Breast epithelium (tissue), 4 donors: ENCODE data around the gene MGME1. TPM values are rescaled to one million over a fixed set of nuclear protein-coding genes. Genes with fewer than 3 reads are reported as not detected.

Experiments used
- DNase-seq, 2 donors: peaks; one replicate each; pipeline ENCODE4 v3.0.0-alpha.2; 2019; ENCODE audit warnings: low spot score in 2 of 2
- H3K27ac ChIP-seq, 2 donors: fragments of 200-600 bp; sonication (generic) in 1 of 2; one replicate each; pipeline ENCODE4 v1.5.1; 2016 to 2019; ENCODE audit warnings: mild to moderate bottlenecking in 1 of 2
- H3K27me3 ChIP-seq, 2 donors: fragments of 200-600 bp; sonication (generic) in 1 of 2; one replicate each; pipeline versions ENCODE4 v1.5.1 to v1.6.0; 2017 to 2019; ENCODE audit warnings: control low read depth in 1 of 2, mild to moderate bottlenecking in 1 of 2
- H3K36me3 ChIP-seq: fragments of 200-600 bp; one replicate; pipeline ENCODE4 v1.5.1; 2019
- H3K4me1 ChIP-seq, 2 donors: fragments of 200-600 bp; sonication (generic); one replicate each; pipeline ENCODE4 v1.5.1; 2016 to 2019; ENCODE audit warnings: control low read depth in 1 of 2
- H3K4me3 ChIP-seq, 3 donors: fragments of 200-600 bp; sonication (generic); 1 replicate in 2 of 3; 2 replicates in 1 of 3; pipeline ENCODE4 v1.5.1; 2016 to 2019; ENCODE audit warnings: mild to moderate bottlenecking in 3 of 3, moderate library complexity in 2 of 3
- H3K9me3 ChIP-seq, 2 donors: fragments of 200-600 bp; sonication (generic) in 1 of 2; one replicate each; pipeline ENCODE4 v1.5.1; 2016 to 2019; ENCODE audit warnings: control low read depth in 1 of 2
- POLR2A ChIP-seq: fragments of 450-650 bp; IDR thresholded peaks from one replicate; pipeline ENCODE4 v1.6.1; 2016; ENCODE audit warnings: antibody characterized with exemption, mild to moderate bottlenecking, moderate library complexity
- POLR2AphosphoS5 ChIP-seq, 3 donors: sonication (generic); formaldehyde crosslinking; IDR thresholded peaks; one replicate each; pipeline ENCODE4 v1.6.1; 2017; ENCODE audit warnings: antibody characterized with exemption in 3 of 3
- intact Hi-C: fragments of 100-400 bp; cut with DNase I; formaldehyde crosslinking; loops from one replicate; pipeline ENCODE4 v1.15.1; 2023; ENCODE audit warnings: low total_unique reads
- total RNA-seq, 3 donors: library from RNA; depleted of rRNA; stranded (reverse); fragments of >200 nt; gene quantifications; one replicate each; pipeline ENCODE4 v1.1.0, GENCODE V29; 2016
- TF ChIP-seq, protein P1 (sequence below), 3 donors: fragments of 450-650 bp; IDR thresholded peaks; one replicate each; pipeline ENCODE4 v1.5.1; 2016 to 2017; ENCODE audit warnings: antibody characterized with exemption in 3 of 3, mild to moderate bottlenecking in 3 of 3, moderate library complexity in 3 of 3

Gene MGME1, protein sequence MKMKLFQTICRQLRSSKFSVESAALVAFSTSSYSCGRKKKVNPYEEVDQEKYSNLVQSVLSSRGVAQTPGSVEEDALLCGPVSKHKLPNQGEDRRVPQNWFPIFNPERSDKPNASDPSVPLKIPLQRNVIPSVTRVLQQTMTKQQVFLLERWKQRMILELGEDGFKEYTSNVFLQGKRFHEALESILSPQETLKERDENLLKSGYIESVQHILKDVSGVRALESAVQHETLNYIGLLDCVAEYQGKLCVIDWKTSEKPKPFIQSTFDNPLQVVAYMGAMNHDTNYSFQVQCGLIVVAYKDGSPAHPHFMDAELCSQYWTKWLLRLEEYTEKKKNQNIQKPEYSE
- 10 to 100 TPM in 2 of 3 donors, 1 to 10 TPM in 1; 7.8 to 26.2 (median 18.7) TPM for total RNA-seq

DNA sequence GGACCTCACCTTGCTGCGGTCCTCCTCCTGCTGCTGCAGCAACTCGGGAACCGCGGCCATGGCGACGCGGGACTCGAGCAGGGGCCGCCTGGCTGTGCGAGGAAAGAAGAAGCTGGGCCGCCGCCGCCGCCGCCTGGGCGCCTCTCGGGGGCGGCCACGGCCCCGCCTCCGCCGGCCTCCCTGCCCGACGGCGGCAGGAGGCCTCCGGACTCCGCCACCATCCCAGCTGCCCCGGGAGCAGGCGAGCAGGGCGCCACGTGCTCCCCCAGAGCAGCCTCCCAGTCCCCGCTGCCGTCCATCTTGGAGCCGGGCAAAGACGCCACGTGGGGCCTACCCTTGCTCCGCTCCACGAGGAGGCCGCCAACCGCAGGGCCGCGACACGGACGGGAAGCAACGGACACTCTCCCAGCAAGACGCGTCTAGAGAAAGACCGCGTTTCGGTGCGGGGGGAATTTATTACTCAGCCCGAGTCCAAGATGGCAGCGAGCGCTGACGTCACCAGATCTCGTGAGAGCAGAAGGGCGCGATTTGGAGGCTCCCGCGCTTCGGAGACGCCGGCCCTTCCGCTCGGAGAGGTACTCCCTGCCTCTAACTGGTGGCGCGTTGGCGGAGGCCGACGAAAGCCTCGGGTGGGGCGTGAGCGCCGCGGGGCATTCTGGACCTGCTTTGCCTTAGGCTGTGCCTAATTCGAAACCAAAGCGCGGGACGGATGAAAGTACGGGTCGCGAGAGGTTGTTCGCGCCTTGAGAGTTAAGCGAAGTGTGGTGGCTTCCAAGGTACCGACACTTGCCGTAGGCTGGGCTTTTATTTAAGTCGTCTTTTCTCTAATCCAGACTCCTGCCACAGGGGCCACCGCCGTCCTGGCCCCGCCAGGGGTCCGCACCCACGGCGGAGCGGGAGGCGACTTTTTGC is at the start of gene MGME1, which contains the start of gene SNX5:
TSS of gene MGME1 (plus strand) at position 653 of the 912 bp plus-strand sequence. CDS start 842 bp downstream, outside the sequence.
TSS of gene SNX5 (minus strand) at position 429 of the 912 bp plus-strand sequence. CDS start at position 60, 369 bp downstream.
- intact Hi-C loops = no loop called here
- Histone ChIP-seq H3K4me1 (peaks cover 0 to 8% of the 10 kb centered on the region in 2 donors), H3K9me3 (no peaks in the 10 kb centered on the region), H3K4me3 (peak within 1 kb of the TSS; percentile 85 to 91 (median 91)), H3K27me3 (no peaks in the 10 kb centered on the region), H3K36me3 (no peaks in the 10 kb centered on the region), H3K27ac (peak within 1 kb of the TSS; percentile 96 to 97)
- peak; percentile 91 to 98 (median 98) for TF ChIP-seq POLR2AphosphoS5 (IDR thresholded peaks at IDR 0.05)
- TF ChIP-seq, protein P1, sequence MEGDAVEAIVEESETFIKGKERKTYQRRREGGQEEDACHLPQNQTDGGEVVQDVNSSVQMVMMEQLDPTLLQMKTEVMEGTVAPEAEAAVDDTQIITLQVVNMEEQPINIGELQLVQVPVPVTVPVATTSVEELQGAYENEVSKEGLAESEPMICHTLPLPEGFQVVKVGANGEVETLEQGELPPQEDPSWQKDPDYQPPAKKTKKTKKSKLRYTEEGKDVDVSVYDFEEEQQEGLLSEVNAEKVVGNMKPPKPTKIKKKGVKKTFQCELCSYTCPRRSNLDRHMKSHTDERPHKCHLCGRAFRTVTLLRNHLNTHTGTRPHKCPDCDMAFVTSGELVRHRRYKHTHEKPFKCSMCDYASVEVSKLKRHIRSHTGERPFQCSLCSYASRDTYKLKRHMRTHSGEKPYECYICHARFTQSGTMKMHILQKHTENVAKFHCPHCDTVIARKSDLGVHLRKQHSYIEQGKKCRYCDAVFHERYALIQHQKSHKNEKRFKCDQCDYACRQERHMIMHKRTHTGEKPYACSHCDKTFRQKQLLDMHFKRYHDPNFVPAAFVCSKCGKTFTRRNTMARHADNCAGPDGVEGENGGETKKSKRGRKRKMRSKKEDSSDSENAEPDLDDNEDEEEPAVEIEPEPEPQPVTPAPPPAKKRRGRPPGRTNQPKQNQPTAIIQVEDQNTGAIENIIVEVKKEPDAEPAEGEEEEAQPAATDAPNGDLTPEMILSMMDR (IDR thresholded peaks at IDR 0.05) = no peak
- TF ChIP-seq POLR2A = peak; percentile 66
- DNase-seq = peak; percentile 96

DNA sequence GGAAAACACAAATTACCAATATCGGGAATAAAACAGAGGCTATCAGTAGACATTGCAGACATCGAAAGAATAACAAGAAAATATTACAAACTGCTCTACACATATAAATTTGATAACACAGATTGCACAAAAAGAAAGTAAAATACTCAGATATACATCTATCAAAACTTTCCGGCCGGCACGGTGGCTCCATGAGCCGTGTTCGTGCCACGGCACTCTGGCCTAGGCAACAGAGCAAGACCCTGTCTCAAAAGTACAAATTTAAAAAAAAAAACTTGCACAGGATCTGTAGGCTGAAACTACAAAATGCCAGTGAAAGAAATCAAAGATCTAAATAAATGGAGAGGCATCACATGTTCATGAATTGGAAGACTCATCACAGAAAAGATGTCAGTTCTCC is 49.7 kb upstream of the MGME1 start:
- Histone ChIP-seq H3K4me1 (no peaks in the 10 kb centered on the region), H3K27ac (no peak overlapping the region), H3K36me3 (no peaks in the 10 kb centered on the region), H3K27me3 (no peaks in the 10 kb centered on the region), H3K4me3 (no peak overlapping the region), H3K9me3 (no peaks in the 10 kb centered on the region)
- intact Hi-C loops = no loop called here
- no peak for DNase-seq
- TF ChIP-seq POLR2A (no peak), POLR2AphosphoS5 (IDR thresholded peaks at IDR 0.05) (no peak)
- TF ChIP-seq, protein P1 (IDR thresholded peaks at IDR 0.05) = no peak

DNA sequence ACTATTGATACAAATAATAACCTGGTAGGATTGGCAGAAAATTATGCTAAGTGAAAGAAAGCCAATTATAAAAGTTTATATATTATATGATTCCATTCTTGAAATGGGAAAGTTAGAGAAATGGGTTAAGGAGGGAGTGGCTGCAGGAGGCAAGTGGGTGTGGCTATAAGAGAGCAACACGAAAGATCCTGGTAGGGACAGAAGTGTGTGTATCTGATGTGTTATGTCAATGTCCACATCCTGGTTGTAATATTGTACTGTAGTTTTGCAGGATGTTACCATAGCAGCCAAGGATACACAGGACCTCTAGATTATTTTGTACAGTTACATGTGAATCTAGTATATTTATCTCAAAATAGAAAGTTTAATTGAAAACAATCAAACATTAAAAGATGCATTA is 47.0 kb upstream of the MGME1 start:
- no peaks in the 10 kb centered on the region for H3K36me3 ChIP-seq
- DNase-seq = no peak
- no peaks in the 10 kb centered on the region for H3K4me1 ChIP-seq
- no peak overlapping the region for H3K27ac ChIP-seq
- no peaks in the 10 kb centered on the region for H3K27me3 ChIP-seq
- intact Hi-C loops = no loop called here
- no peak overlapping the region for H3K4me3 ChIP-seq
- no peaks in the 10 kb centered on the region for H3K9me3 ChIP-seq
- TF ChIP-seq POLR2AphosphoS5 (IDR thresholded peaks at IDR 0.05) (no peak), POLR2A (no peak)
- TF ChIP-seq, protein P1 (IDR thresholded peaks at IDR 0.05) = no peak

DNA sequence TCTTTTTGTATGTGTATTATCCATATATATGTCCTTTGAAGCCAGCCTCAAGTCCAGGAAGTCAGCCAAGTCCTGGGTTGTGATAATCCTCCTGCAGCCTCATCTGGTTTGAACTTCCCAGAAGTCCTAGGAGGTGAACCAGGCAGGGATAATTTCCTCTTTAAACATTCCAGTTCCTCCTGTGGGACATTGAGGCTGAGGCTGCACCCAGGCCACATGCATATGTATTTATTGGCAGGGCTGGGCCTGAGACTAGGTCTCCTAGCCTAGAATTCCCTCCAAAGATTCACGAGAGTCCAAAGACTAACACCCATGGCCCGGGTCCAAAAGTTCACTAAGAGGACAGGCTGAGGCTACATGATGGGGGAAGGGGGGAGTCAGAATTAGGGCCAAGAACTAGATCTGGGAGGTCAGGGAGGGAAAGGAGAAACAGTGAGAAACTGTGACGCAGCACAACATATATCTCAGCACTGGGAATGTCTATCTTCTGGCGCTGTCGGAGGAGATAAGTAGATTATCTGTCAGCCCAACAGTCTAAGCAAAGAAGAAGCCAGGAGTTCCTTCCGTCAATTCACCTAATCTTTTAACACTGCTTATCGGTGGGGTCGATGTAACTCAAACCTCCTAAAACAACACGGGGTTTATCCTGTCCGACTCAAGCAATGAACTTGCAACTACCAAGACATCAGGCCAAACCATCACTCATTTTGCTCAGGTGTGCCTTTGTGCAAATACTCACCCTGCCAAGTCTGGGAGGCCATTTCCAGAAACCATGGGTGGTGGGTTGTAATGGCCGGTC is 43.5 kb upstream of the MGME1 start:
- H3K27ac ChIP-seq = no peak overlapping the region
- H3K4me3 ChIP-seq = no peak overlapping the region
- TF ChIP-seq POLR2AphosphoS5 (IDR thresholded peaks at IDR 0.05) = no peak
- no peak for TF ChIP-seq POLR2A
- TF ChIP-seq, protein P1 (IDR thresholded peaks at IDR 0.05) = no peak
- no peak for DNase-seq
- H3K9me3 ChIP-seq = no peaks in the 10 kb centered on the region
- no peaks in the 10 kb centered on the region for H3K36me3 ChIP-seq
- no peaks in the 10 kb centered on the region for H3K27me3 ChIP-seq
- intact Hi-C loops = no loop called here
- no peaks in the 10 kb centered on the region for H3K4me1 ChIP-seq
